ENCODE results near the gene ZFHX3. TPM values are rescaled to one million over a fixed set of nuclear protein-coding genes. Genes with fewer than 3 reads are reported as not detected.

ZFHX3 gene
- total RNA-seq, 2 experiments from 2014 or later: 0.63 to 0.64 TPM

DNA sequence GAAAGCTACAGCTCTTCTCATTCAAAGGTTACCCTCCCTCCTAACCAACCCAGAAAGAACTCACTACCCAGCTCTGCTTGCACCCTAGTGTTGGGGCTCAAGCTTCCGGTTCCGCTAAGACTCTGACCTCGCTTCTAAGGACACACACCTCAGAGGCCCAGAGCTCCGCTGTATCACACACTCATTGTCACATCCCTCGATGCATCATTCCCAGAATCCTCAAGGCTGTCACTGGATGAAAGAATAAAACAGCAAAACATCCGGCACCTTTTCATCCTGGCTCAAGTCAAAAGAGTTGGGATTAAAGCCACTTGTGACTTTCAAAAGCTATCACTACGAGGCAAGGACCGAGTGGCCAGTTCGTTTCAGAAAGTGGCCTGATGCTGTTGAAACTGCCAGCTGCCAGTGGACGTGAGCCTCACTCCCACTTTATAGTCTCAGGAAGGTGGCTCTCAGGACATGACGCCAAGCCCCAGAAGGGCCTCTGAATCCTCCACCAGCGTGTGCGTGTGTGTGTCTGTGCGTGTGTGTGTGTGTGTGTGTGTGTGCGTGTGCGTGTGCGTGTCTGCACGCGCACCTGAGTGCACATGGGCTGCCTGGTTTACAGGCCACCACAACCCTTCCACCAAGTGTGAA, 29.0 kb downstream of the ZFHX3 start:
- Histone ChIP-seq H3K4me3 (ENCODE audit: low read length) (no peak overlapping the region), H3K27ac (ENCODE audit: low read depth in 1 of 2, low read length in 2 of 2) (no peak overlapping the region), H3K27me3 (ENCODE audit: control insufficient read depth in 1 of 2, insufficient read depth in 2 of 2, low read length in 2 of 2) (no peaks in the 10 kb centered on the region), H3K9me3 (ENCODE audit: control insufficient read depth in 1 of 2, insufficient read depth in 1 of 2, low read length in 2 of 2) (peaks cover 0 to 14% of the 10 kb centered on the region in 2 experiments), H3K4me1 (ENCODE audit: insufficient read depth, low read length) (no peaks in the 10 kb centered on the region), H3K36me3 (ENCODE audit: insufficient read depth, low read length) (no peaks in the 10 kb centered on the region)
- Mint-ChIP-seq H3K36me3 (ENCODE audit: low read depth) (no peaks in the 10 kb centered on the region), H3K27ac (no peak overlapping the region), H3K9me3 (no peaks in the 10 kb centered on the region), H3K27me3 (no peaks in the 10 kb centered on the region), H3K4me1 (ENCODE audit: low read depth) (no peaks in the 10 kb centered on the region), H3K4me3 (no peak overlapping the region)
- DNase-seq (no peak), ATAC-seq (ENCODE audit: poor library complexity) (no peak)
- intact Hi-C loops (cut with DNase I, micrococcal nuclease): no loop called here
- POLR2A ChIA-PET: no interaction called here
- CTCF ChIA-PET: no interaction called here
- TF ChIP-seq, protein P1, sequence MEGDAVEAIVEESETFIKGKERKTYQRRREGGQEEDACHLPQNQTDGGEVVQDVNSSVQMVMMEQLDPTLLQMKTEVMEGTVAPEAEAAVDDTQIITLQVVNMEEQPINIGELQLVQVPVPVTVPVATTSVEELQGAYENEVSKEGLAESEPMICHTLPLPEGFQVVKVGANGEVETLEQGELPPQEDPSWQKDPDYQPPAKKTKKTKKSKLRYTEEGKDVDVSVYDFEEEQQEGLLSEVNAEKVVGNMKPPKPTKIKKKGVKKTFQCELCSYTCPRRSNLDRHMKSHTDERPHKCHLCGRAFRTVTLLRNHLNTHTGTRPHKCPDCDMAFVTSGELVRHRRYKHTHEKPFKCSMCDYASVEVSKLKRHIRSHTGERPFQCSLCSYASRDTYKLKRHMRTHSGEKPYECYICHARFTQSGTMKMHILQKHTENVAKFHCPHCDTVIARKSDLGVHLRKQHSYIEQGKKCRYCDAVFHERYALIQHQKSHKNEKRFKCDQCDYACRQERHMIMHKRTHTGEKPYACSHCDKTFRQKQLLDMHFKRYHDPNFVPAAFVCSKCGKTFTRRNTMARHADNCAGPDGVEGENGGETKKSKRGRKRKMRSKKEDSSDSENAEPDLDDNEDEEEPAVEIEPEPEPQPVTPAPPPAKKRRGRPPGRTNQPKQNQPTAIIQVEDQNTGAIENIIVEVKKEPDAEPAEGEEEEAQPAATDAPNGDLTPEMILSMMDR (IDR thresholded peaks at IDR 0.05): no peak

DNA sequence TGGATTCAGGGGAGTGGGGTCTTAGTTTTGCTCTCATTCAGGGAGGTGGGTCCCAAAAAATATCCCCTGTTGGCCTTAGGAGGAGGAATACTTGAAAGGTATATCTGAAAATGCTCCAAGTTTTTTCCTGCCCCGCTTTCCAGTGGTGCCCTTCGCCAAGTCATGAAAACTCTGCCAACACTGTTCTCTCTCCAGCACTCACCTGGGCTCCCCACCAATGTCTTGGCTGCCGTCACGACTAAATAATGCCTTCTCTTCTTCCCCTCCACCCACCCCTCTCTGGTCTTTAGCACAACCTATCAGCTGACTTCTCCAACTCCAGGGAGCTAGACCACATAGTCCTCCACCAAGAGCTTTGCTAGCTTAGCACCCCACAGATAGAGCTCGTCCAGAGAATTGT, 30.6 kb downstream of the ZFHX3 start:
- intact Hi-C loops (cut with DNase I, micrococcal nuclease): no loop called here
- no peaks in the 10 kb centered on the region for H3K4me1 Mint-ChIP-seq (ENCODE audit: low read depth)
- DNase-seq (no peak), ATAC-seq (ENCODE audit: poor library complexity) (no peak)
- Histone ChIP-seq H3K27ac (ENCODE audit: low read depth in 1 of 2, low read length in 2 of 2) (no peak overlapping the region), H3K9me3 (ENCODE audit: control insufficient read depth in 1 of 2, insufficient read depth in 1 of 2, low read length in 2 of 2) (peaks cover 0 to 14% of the 10 kb centered on the region in 2 experiments), H3K4me1 (ENCODE audit: insufficient read depth, low read length) (no peaks in the 10 kb centered on the region), H3K36me3 (ENCODE audit: insufficient read depth, low read length) (no peaks in the 10 kb centered on the region), H3K27me3 (ENCODE audit: control insufficient read depth in 1 of 2, insufficient read depth in 2 of 2, low read length in 2 of 2) (no peaks in the 10 kb centered on the region), H3K4me3 (ENCODE audit: low read length) (no peak overlapping the region)
- POLR2A ChIA-PET: no interaction called here
- H3K27ac Mint-ChIP-seq: no peak overlapping the region
- CTCF ChIA-PET: no interaction called here
- no peaks in the 10 kb centered on the region for H3K27me3 Mint-ChIP-seq
- TF ChIP-seq, protein P1 (IDR thresholded peaks at IDR 0.05): no peak
- no peaks in the 10 kb centered on the region for H3K9me3 Mint-ChIP-seq
- H3K36me3 Mint-ChIP-seq (ENCODE audit: low read depth): no peaks in the 10 kb centered on the region
- no peak overlapping the region for H3K4me3 Mint-ChIP-seq

DNA sequence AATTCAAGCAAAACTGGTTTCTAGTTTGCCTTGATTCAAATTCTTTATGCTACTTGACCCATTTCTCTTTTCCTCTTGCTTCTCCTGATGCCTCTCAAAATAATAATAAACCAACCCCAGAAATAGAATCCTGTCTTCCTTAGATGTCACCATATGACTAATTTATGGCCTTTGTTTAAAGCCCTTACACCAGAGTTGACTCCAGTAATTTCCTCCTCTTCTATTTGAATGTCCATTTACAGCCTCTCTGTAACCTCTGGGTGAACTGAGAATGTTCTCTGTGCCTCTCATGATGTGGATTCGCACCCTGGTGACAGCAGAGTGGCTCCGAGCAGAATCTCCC, 31.5 kb downstream of the ZFHX3 start:
- Mint-ChIP-seq H3K27ac (no peak overlapping the region), H3K4me3 (no peak overlapping the region), H3K36me3 (ENCODE audit: low read depth) (no peaks in the 10 kb centered on the region), H3K9me3 (no peaks in the 10 kb centered on the region), H3K27me3 (no peaks in the 10 kb centered on the region), H3K4me1 (ENCODE audit: low read depth) (no peaks in the 10 kb centered on the region)
- no peak overlapping the region for H3K4me3 ChIP-seq (ENCODE audit: low read length)
- H3K27ac ChIP-seq (ENCODE audit: low read depth in 1 of 2, low read length in 2 of 2): no peak overlapping the region
- intact Hi-C loops (cut with DNase I, micrococcal nuclease): no loop called here
- CTCF ChIA-PET: no interaction called here
- ATAC-seq (ENCODE audit: poor library complexity): no peak
- TF ChIP-seq, protein P1 (IDR thresholded peaks at IDR 0.05): no peak
- H3K27me3 ChIP-seq (ENCODE audit: control insufficient read depth in 1 of 2, insufficient read depth in 2 of 2, low read length in 2 of 2): no peaks in the 10 kb centered on the region
- POLR2A ChIA-PET: no interaction called here
- H3K9me3 ChIP-seq (ENCODE audit: control insufficient read depth in 1 of 2, insufficient read depth in 1 of 2, low read length in 2 of 2): peaks cover 0 to 14% of the 10 kb centered on the region in 2 experiments
- no peak for DNase-seq
- no peaks in the 10 kb centered on the region for H3K4me1 ChIP-seq (ENCODE audit: insufficient read depth, low read length)
- H3K36me3 ChIP-seq (ENCODE audit: insufficient read depth, low read length): no peaks in the 10 kb centered on the region

All from CD4-positive, alpha-beta T cell (primary cell).